ENCODE data around the gene SLC49A3. TPM values are rescaled to one million over a fixed set of nuclear protein-coding genes. Genes with fewer than 3 reads are reported as not detected.

Gene SLC49A3
- total RNA-seq, 4 donors from 2014 or later = 14.9 to 27.1 (median 18.3) TPM

DNA sequence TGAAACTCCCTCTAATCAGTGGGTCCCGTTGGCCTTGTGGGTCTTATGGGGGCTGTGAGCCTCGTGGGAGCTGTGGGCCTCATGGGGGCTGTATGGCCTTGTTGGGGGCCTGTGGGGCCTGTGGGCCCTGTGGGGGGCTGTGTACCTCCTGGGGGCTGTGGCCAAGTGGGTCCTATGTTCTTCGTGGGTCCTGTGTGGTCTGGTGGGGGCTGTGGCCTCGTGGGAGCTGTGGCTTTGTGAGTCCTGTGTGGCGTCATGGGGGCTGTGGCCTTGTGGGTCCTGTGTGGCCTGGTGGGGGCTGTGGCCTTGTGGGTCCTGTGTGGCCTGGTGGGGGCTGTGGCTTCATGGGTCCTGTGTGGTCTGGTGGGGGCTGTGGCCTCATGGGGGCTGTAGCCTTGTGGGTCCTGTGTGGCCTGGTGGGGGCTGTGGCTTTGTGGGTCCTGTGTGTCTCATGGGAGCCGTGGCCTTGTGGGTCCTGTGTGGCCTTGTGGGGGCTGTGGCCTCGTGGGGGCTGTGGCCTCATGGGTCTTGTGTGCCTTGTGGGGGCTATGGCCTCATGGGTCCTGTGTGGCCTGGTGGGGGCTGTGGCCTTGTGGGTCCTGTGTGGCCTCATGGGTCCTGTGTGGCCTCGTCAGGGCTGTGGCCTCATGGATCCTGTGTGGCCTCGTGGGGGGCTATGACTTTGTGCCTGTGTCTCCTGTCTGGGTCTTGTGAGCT lies 24.1 kb upstream of the SLC49A3 start:
- intact Hi-C loops (cut with DNase I) = no loop called here
- 91 to 94% methylated on average over 3 to 6 of the region's 9 CpGs for WGBS, 2 donors
- no peak for DNase-seq
- Histone ChIP-seq H3K9me3 (no peaks in the 10 kb centered on the region), H3K27ac (no peak overlapping the region), H3K27me3 (no peaks in the 10 kb centered on the region), H3K4me3 (replicated peaks in 1 of 3) (no peak overlapping the region), H3K36me3 (no peaks in the 10 kb centered on the region), H3K4me1 (peaks cover 7 to 9% of the 10 kb centered on the region in 2 donors)
- TF ChIP-seq, protein P1, sequence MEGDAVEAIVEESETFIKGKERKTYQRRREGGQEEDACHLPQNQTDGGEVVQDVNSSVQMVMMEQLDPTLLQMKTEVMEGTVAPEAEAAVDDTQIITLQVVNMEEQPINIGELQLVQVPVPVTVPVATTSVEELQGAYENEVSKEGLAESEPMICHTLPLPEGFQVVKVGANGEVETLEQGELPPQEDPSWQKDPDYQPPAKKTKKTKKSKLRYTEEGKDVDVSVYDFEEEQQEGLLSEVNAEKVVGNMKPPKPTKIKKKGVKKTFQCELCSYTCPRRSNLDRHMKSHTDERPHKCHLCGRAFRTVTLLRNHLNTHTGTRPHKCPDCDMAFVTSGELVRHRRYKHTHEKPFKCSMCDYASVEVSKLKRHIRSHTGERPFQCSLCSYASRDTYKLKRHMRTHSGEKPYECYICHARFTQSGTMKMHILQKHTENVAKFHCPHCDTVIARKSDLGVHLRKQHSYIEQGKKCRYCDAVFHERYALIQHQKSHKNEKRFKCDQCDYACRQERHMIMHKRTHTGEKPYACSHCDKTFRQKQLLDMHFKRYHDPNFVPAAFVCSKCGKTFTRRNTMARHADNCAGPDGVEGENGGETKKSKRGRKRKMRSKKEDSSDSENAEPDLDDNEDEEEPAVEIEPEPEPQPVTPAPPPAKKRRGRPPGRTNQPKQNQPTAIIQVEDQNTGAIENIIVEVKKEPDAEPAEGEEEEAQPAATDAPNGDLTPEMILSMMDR (IDR thresholded peaks at IDR 0.05) = no peak
- TF ChIP-seq POLR2A (IDR thresholded peaks at IDR 0.05) = no peak

DNA sequence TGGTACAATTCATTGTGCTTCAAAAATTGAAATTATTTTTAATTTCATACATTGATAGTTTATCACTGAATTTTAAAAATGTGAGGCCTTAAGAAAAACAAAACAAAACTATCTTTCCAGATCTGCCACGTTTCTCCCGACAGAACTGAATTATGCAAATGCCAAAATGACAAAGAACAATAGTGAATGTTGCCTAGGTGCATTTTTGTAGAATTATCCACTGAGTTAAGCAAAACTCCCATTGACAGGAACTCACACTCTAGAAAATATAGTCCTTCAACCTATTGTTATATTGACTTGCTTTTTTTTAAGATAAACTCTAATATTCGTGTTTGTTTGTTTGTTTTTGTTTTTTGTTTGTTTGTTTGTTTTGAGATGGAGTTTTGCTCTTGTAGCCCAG lies 23.1 kb upstream of the SLC49A3 start:
- Histone ChIP-seq H3K27me3 (no peaks in the 10 kb centered on the region), H3K9me3 (no peaks in the 10 kb centered on the region), H3K4me3 (replicated peaks in 1 of 3) (no peak overlapping the region), H3K36me3 (no peaks in the 10 kb centered on the region), H3K4me1 (peaks cover 11 to 13% of the 10 kb centered on the region in 2 donors), H3K27ac (no peak overlapping the region)
- TF ChIP-seq, protein P1 (IDR thresholded peaks at IDR 0.05) = no peak
- TF ChIP-seq POLR2A (IDR thresholded peaks at IDR 0.05) = no peak
- intact Hi-C loops (cut with DNase I) = no loop called here
- DNase-seq = no peak
- WGBS, 2 donors = 76 to 79% methylated on average over 3 of the region's 3 CpGs

DNA sequence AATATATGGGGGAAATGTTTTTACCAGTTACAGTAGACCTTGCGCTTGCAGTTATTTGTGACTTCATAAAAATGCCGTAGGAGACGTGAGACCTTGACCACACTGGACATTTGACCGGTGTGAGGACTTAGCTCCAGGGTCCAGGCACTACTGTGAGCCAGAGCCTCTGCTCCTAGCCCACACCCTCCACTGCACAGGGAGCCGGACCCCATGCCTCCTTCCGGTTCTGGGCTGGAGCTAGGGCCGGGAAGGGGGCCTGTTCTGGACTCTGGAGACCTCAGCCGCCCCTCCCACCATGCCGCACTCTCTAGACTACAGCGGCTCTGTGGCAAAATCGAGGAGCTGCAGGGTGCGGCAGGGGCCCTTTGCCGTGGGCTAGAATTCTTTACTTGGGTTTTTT lies 22.0 kb upstream of the SLC49A3 start:
- DNase-seq = no peak

DNA sequence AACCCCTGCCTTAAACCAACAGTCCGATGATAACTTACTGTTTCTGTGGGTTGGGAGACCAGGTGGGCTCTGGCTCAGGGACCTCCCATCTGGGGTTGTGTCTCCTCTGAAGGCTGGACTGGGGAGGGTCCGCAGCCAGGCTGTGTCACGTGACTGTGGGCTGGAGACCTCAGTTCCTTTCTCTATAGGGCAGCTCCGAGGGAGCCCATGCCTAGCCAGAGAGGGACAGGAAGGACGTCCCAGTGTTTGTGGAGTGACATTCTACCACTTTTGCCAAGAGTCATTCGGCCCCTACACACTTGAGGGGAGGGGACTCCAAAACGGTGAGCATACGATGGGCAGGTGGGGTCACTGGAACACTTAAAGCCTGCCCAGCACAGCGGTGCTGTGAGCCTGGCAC lies 21.2 kb upstream of the SLC49A3 start:
- TF ChIP-seq, protein P1 (IDR thresholded peaks at IDR 0.05) = no peak
- TF ChIP-seq POLR2A (IDR thresholded peaks at IDR 0.05) = no peak
- H3K36me3 ChIP-seq = no peaks in the 10 kb centered on the region
- peaks cover 18 to 21% of the 10 kb centered on the region in 2 donors for H3K4me1 ChIP-seq
- no peaks in the 10 kb centered on the region for H3K27me3 ChIP-seq
- H3K27ac ChIP-seq = no peak overlapping the region
- DNase-seq = no peak
- no peaks in the 10 kb centered on the region for H3K9me3 ChIP-seq
- no peak overlapping the region for H3K4me3 ChIP-seq (replicated peaks in 1 of 3)
- intact Hi-C loops (cut with DNase I) = no loop called here
- 79 to 87% methylated on average over 8 to 9 of the region's 9 CpGs for WGBS, 2 donors

More for the DNA sequence above, 22.0 kb upstream of the SLC49A3 start:
- H3K4me1 ChIP-seq = peaks cover 16 to 19% of the 10 kb centered on the region in 2 donors
- H3K36me3 ChIP-seq = no peaks in the 10 kb centered on the region
- 92 to 95% methylated on average over 12 of the region's 13 CpGs for WGBS, 2 donors
- H3K4me3 ChIP-seq (replicated peaks in 1 of 3) = no peak overlapping the region
- intact Hi-C loops (cut with DNase I) = no loop called here
- H3K27me3 ChIP-seq = no peaks in the 10 kb centered on the region
- TF ChIP-seq, protein P1 (IDR thresholded peaks at IDR 0.05) = no peak
- TF ChIP-seq POLR2A (IDR thresholded peaks at IDR 0.05) = no peak
- no peaks in the 10 kb centered on the region for H3K9me3 ChIP-seq
- H3K27ac ChIP-seq = no peak overlapping the region

DNA sequence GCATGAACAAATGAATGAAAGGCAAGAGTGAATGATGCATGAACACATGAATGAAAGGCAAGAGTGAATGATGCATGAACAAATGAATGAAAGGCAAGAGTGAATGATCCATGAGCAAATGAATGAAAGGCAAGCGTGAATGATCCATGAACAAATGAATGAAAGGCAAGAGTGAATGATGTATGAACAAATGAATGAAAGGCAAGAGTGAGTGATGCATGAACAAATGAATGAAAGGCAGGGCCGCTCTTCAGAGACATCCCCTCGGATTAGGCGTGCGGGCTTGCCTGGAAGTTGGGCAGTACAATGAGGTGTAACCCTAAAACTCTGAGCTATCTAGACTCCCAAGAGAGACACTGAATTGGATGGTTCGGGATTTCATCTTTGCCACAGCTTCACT lies 20.4 kb upstream of the SLC49A3 start:
- no peak for DNase-seq
- no peaks in the 10 kb centered on the region for H3K9me3 ChIP-seq
- no peak overlapping the region for H3K27ac ChIP-seq
- H3K27me3 ChIP-seq = no peaks in the 10 kb centered on the region
- TF ChIP-seq, protein P1 (IDR thresholded peaks at IDR 0.05) = no peak
- no peak for TF ChIP-seq POLR2A (IDR thresholded peaks at IDR 0.05)
- peaks cover 20 to 24% of the 10 kb centered on the region in 2 donors for H3K4me1 ChIP-seq
- H3K36me3 ChIP-seq = no peaks in the 10 kb centered on the region
- intact Hi-C loops (cut with DNase I) = no loop called here
- no peak overlapping the region for H3K4me3 ChIP-seq (replicated peaks in 1 of 3)
- WGBS, 2 donors = 91 to 97% methylated on average over 6 of the region's 6 CpGs
